CD4-positive, alpha-beta T cell (primary cell): ENCODE measurements around the gene TMEM52. TPM values are rescaled to one million over a fixed set of nuclear protein-coding genes. Genes with fewer than 3 reads are reported as not detected.
A peak's percentile ranks its signal among the peaks of the same experiment; 100 is the strongest.

Source experiments
- ATAC-seq: fragments of 200-7000 bp; cut with Tn5 transposase; one replicate; pipeline ENCODE4 v1.10.0; 2022; ENCODE audit warnings: mild to moderate bottlenecking; ENCODE audit not compliant: poor library complexity
- CTCF ChIA-PET: fragments of 350-600 bp; sonication (Branson Sonifier 250); formaldehyde crosslinking; loops from one replicate; lab custom pipeline; 2021; ENCODE audit warnings: antibody characterized with exemption, inconsistent platforms; lab: Charles Lee
- POLR2A ChIA-PET: fragments of 350-600 bp; sonication (Branson Sonifier 250); formaldehyde crosslinking; loops from one replicate; lab custom pipeline; 2021; ENCODE audit warnings: antibody characterized with exemption, inconsistent platforms; lab: Charles Lee
- DNase-seq, 14 experiments: peaks; one replicate each; pipeline ENCODE4 v3.0.0-alpha.2; 2013 to 2020; ENCODE audit warnings: mixed read lengths in 2 of 14
- H3K27ac ChIP-seq, 2 donors: one replicate each; pipeline versions ENCODE4 v1.5.1 to v1.7.0; 2013; ENCODE audit warnings: low read length in 2 of 2, low read depth in 1 of 2, mild to moderate bottlenecking in 1 of 2
- H3K27me3 ChIP-seq, 2 experiments: 1 replicate in 1 of 2; 2 replicates in 1 of 2; pipeline versions ENCODE4 v1.6.1 to v1.7.0; 2013; ENCODE audit warnings: low read length in 2 of 2, control low read depth in 1 of 2, mild to moderate bottlenecking in 1 of 2, moderate library complexity in 1 of 2; ENCODE audit not compliant: insufficient read depth in 2 of 2, control insufficient read depth in 1 of 2
- H3K36me3 ChIP-seq: one replicate; pipeline ENCODE4 v1.6.1; 2013; ENCODE audit warnings: low read length, control low read depth; ENCODE audit not compliant: insufficient read depth
- H3K4me1 ChIP-seq: one replicate; pipeline ENCODE4 v1.6.1; 2013; ENCODE audit warnings: low read length, control low read depth; ENCODE audit not compliant: insufficient read depth
- H3K4me3 ChIP-seq: one replicate; pipeline ENCODE4 v1.5.1; 2013; ENCODE audit warnings: mild to moderate bottlenecking, low read length, moderate library complexity
- H3K9me3 ChIP-seq, 2 experiments: 1 replicate in 1 of 2; 2 replicates in 1 of 2; pipeline versions ENCODE4 v1.6.1 to v1.7.0; 2013; ENCODE audit warnings: low read length in 2 of 2, mild to moderate bottlenecking in 2 of 2, control low read depth in 1 of 2, moderate library complexity in 1 of 2; ENCODE audit not compliant: control insufficient read depth in 1 of 2, insufficient read depth in 1 of 2
- H3K27ac Mint-ChIP-seq: one replicate; pipeline ENCODE4 v1.8.0; 2020; ENCODE audit warnings: mixed read lengths
- H3K27me3 Mint-ChIP-seq: one replicate; pipeline ENCODE4 v1.8.0; 2021; ENCODE audit warnings: mixed read lengths
- H3K36me3 Mint-ChIP-seq: one replicate; pipeline ENCODE4 v1.8.0; 2021; ENCODE audit warnings: low read depth, mixed read lengths
- H3K4me1 Mint-ChIP-seq: one replicate; pipeline ENCODE4 v1.8.0; 2021; ENCODE audit warnings: low read depth, mixed read lengths
- H3K4me3 Mint-ChIP-seq: one replicate; pipeline ENCODE4 v1.8.0; 2020; ENCODE audit warnings: mild to moderate bottlenecking, mixed read lengths
- H3K9me3 Mint-ChIP-seq: one replicate; pipeline ENCODE4 v1.8.0; 2020; ENCODE audit warnings: mixed read lengths
- intact Hi-C, 2 experiments: fragments of 100-400 bp; cut with DNase I in 1 of 2; cut with micrococcal nuclease in 1 of 2; formaldehyde crosslinking; loops; one replicate each; pipeline versions ENCODE4 v1.15.1 to v1.9.0; 2023 to 2025; cut with DNase I, micrococcal nuclease
- total RNA-seq, 174 experiments: library from RNA in 2 of 174; stranded (reverse) in 2 of 174; gene quantifications; one replicate each; pipeline ENCODE4 v1.2.3 and lab custom pipeline; 2021 to 2026
- TF ChIP-seq, protein P1 (sequence below): fragments of 200-600 bp; IDR thresholded peaks from one replicate; pipeline ENCODE4 v1.8.0; 2022; ENCODE audit warnings: antibody characterized with exemption, mild to moderate bottlenecking

Gene TMEM52
- total RNA-seq, 2 experiments from 2014 or later: 0.49 to 1.9 TPM

DNA sequence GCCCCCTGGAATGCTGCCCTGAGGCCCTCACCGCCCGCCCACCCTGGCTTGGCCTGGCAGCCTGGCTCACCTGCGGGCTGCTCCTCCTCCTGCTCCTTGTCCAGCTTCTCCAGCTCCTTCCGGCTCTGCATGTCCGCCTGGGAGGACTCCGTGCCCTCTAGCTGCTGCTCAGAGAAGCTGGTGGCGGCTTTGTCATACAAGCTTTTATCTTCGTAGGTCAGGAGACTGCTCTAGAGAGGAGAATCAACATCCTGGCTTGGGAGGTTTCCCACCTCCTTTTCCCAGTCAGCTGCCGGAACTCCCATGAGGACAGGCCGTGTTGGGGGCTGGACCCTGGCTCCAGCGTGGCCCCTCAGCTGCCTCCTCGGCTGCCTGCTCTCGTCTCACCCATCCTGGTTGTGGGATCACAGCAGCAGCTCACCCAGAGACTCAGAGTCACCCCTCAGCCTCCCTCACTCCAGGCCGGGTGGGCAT, 36.6 kb upstream of the TMEM52 start:
- Mint-ChIP-seq H3K27me3 (peaks cover 33% of the 10 kb centered on the region), H3K4me3 (no peak overlapping the region), H3K4me1 (no peaks in the 10 kb centered on the region), H3K27ac (no peak overlapping the region), H3K9me3 (peaks cover 3% of the 10 kb centered on the region), H3K36me3 (no peaks in the 10 kb centered on the region)
- ChIA-PET POLR2A (no interaction called here), CTCF (no interaction called here)
- ATAC-seq (no peak), DNase-seq (peak in 1 of 14 experiments; percentile 2)
- TF ChIP-seq, protein P1, sequence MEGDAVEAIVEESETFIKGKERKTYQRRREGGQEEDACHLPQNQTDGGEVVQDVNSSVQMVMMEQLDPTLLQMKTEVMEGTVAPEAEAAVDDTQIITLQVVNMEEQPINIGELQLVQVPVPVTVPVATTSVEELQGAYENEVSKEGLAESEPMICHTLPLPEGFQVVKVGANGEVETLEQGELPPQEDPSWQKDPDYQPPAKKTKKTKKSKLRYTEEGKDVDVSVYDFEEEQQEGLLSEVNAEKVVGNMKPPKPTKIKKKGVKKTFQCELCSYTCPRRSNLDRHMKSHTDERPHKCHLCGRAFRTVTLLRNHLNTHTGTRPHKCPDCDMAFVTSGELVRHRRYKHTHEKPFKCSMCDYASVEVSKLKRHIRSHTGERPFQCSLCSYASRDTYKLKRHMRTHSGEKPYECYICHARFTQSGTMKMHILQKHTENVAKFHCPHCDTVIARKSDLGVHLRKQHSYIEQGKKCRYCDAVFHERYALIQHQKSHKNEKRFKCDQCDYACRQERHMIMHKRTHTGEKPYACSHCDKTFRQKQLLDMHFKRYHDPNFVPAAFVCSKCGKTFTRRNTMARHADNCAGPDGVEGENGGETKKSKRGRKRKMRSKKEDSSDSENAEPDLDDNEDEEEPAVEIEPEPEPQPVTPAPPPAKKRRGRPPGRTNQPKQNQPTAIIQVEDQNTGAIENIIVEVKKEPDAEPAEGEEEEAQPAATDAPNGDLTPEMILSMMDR: no peak
- intact Hi-C loops: no loop called here
- Histone ChIP-seq H3K27me3 (peaks cover 12 to 14% of the 10 kb centered on the region in 2 experiments), H3K36me3 (no peaks in the 10 kb centered on the region), H3K4me1 (peaks cover 7% of the 10 kb centered on the region), H3K9me3 (peaks cover 0 to 17% of the 10 kb centered on the region in 2 experiments), H3K27ac (no peak overlapping the region), H3K4me3 (no peak overlapping the region)

DNA sequence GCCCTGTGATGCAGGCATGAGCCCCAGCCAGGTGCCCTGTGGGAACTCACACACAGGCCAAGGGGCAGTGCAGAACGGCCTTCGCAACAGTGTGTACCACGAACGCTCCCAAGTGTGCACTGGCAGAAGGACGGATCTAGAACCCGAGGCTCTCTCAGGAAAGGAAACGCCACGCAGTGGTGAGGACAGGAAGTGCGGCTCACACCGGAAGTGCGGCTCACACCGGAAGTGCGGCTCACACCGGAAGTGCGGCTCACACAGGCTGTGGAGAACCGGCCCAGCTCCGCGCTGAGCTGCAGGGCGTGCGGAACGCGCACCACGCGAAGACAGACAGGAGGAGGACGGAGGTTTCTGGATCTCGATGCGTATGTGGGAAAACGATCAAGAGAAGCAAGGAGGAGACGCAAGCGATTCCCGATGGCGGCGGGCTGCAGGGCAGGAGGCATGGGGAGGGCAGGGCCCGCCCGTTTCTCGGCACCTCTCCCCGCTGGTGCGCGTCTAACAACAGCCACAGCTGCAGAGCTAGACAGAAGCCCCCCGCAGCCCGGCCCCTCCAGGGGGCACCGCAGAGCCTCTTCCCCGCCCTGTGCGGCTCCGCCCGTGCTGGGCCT, 35.9 kb upstream of the TMEM52 start:
- DNase-seq (peak in 1 of 14 experiments; percentile 8), ATAC-seq (no peak)
- ChIA-PET CTCF (no interaction called here), POLR2A (no interaction called here)
- TF ChIP-seq, protein P1: no peak
- peaks cover 3% of the 10 kb centered on the region for H3K4me1 ChIP-seq
- no peak overlapping the region for H3K4me3 ChIP-seq
- intact Hi-C loops: no loop called here
- Mint-ChIP-seq H3K27me3 (peaks cover 29% of the 10 kb centered on the region), H3K36me3 (no peaks in the 10 kb centered on the region), H3K27ac (no peak overlapping the region), H3K4me3 (no peak overlapping the region), H3K4me1 (no peaks in the 10 kb centered on the region), H3K9me3 (peaks cover 3% of the 10 kb centered on the region)
- no peak overlapping the region for H3K27ac ChIP-seq
- H3K27me3 ChIP-seq: peaks cover 7% of the 10 kb centered on the region in 2 experiments
- H3K9me3 ChIP-seq: peaks cover 0 to 17% of the 10 kb centered on the region in 2 experiments
- no peaks in the 10 kb centered on the region for H3K36me3 ChIP-seq

DNA sequence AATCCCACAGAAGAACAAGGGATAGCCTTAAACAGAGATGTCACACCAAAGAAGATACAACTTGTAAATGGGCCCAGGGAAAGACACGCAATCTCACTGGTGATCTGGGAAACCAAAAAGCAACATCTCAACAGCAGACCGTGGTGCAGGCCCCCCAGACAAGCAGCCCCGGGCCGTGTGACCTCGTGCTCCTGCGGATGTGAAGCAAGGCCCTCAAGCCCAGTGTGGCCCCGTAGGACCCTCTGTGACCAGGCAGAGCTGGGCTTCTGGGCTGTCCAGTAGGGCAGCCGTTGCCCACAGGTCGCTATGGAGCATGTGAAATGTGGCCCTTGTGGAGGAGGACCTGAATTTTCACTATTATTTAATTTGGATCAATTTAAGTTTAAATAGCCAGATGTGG, 34.9 kb upstream of the TMEM52 start:
- Mint-ChIP-seq H3K27ac (no peak overlapping the region), H3K9me3 (peaks cover 3% of the 10 kb centered on the region), H3K27me3 (peaks cover 25% of the 10 kb centered on the region), H3K36me3 (no peaks in the 10 kb centered on the region), H3K4me3 (no peak overlapping the region), H3K4me1 (no peaks in the 10 kb centered on the region)
- TF ChIP-seq, protein P1: no peak
- no peak for ATAC-seq
- ChIA-PET POLR2A (no interaction called here), CTCF (no interaction called here)
- intact Hi-C loops: no loop called here
- peaks cover 0 to 17% of the 10 kb centered on the region in 2 experiments for H3K9me3 ChIP-seq
- H3K4me1 ChIP-seq: no peaks in the 10 kb centered on the region
- H3K27me3 ChIP-seq: peaks cover 0 to 2% of the 10 kb centered on the region in 2 experiments
- no peak overlapping the region for H3K4me3 ChIP-seq
- no peaks in the 10 kb centered on the region for H3K36me3 ChIP-seq
- H3K27ac ChIP-seq: no peak overlapping the region
- DNase-seq: no peak
